Trophoblast cell (in vitro differentiated cells and primary cell): ENCODE results near the gene PADI3.

Source experiments
- DNase-seq, 2 donors: peaks; one replicate each; pipeline ENCODE4 v3.0.0-alpha.2; 2016
- H2AFZ ChIP-seq: 2 replicates; pipeline ENCODE4 v1.6.1; 2013; ENCODE audit warnings: low read length, moderate library complexity, mild to moderate bottlenecking; ENCODE audit not compliant: insufficient read depth, poor library complexity
- H2AK5ac ChIP-seq: 2 replicates; pipeline ENCODE4 v1.6.1; 2013; ENCODE audit warnings: mild to moderate bottlenecking, low read length
- H2BK120ac ChIP-seq: 2 replicates; pipeline ENCODE4 v1.6.1; 2013; ENCODE audit warnings: low read length, mild to moderate bottlenecking, moderate library complexity; ENCODE audit not compliant: insufficient read depth, poor library complexity
- H2BK12ac ChIP-seq: 2 replicates; pipeline ENCODE4 v1.6.1; 2013; ENCODE audit warnings: mild to moderate bottlenecking, low read length, moderate library complexity
- H2BK5ac ChIP-seq: 2 replicates; pipeline ENCODE4 v1.6.1; 2013; ENCODE audit warnings: low read length, low read depth, moderate library complexity, mild to moderate bottlenecking; ENCODE audit not compliant: poor library complexity
- H3K14ac ChIP-seq: 2 replicates; pipeline ENCODE4 v1.6.1; 2013; ENCODE audit warnings: mild to moderate bottlenecking, low read length
- H3K18ac ChIP-seq: 2 replicates; pipeline ENCODE4 v1.6.1; 2013; ENCODE audit warnings: mild to moderate bottlenecking, low read length
- H3K23ac ChIP-seq: 2 replicates; pipeline ENCODE4 v1.6.1; 2013; ENCODE audit warnings: low read length
- H3K27ac ChIP-seq: 2 replicates; pipeline ENCODE4 v1.5.1; 2013; ENCODE audit warnings: low read depth, mild to moderate bottlenecking, inconsistent platforms, low read length, moderate library complexity
- H3K27me3 ChIP-seq: 2 replicates; pipeline ENCODE4 v1.6.1; 2013; ENCODE audit warnings: inconsistent platforms, mild to moderate bottlenecking, low read length, moderate library complexity; ENCODE audit not compliant: insufficient read depth
- H3K36me3 ChIP-seq, 2 experiments: 1 replicate in 1 of 2; 2 replicates in 1 of 2; pipeline ENCODE4 v1.6.1; 2013; ENCODE audit warnings: low read length in 2 of 2, mild to moderate bottlenecking in 2 of 2, moderate library complexity in 1 of 2; ENCODE audit not compliant: insufficient read depth in 2 of 2, control insufficient read depth in 1 of 2
- H3K4ac ChIP-seq: 2 replicates; pipeline ENCODE4 v1.6.1; 2013; ENCODE audit warnings: low read depth, mild to moderate bottlenecking, low read length, moderate library complexity
- H3K4me1 ChIP-seq, 2 experiments: 1 replicate in 1 of 2; 2 replicates in 1 of 2; pipeline ENCODE4 v1.6.1; 2013; ENCODE audit warnings: low read length in 2 of 2, mild to moderate bottlenecking in 2 of 2, moderate library complexity in 1 of 2; ENCODE audit not compliant: insufficient read depth in 2 of 2, control insufficient read depth in 1 of 2
- H3K4me2 ChIP-seq: 2 replicates; pipeline ENCODE4 v1.6.1; 2013; ENCODE audit warnings: inconsistent platforms, mild to moderate bottlenecking, low read length, moderate library complexity
- H3K4me3 ChIP-seq: 2 replicates; pipeline ENCODE4 v1.5.1; 2013; ENCODE audit warnings: mild to moderate bottlenecking, low read depth, low read length, inconsistent platforms
- H3K79me1 ChIP-seq: one replicate; pipeline ENCODE4 v1.6.1; 2013; ENCODE audit warnings: low read length
- H3K79me2 ChIP-seq: 2 replicates; pipeline ENCODE4 v1.6.1; 2013; ENCODE audit warnings: low read length, mild to moderate bottlenecking; ENCODE audit not compliant: control insufficient read depth, insufficient read depth, poor library complexity
- H3K9ac ChIP-seq: 2 replicates; pipeline ENCODE4 v1.6.1; 2013; ENCODE audit warnings: mild to moderate bottlenecking, low read length
- H3K9me3 ChIP-seq: 2 replicates; pipeline ENCODE4 v1.6.1; 2013; ENCODE audit warnings: low read depth, mild to moderate bottlenecking, control low read depth, inconsistent platforms, low read length; ENCODE audit not compliant: insufficient read depth
- H4K12ac ChIP-seq: 2 replicates; pipeline ENCODE4 v1.6.1; 2013; ENCODE audit warnings: low read depth, mild to moderate bottlenecking, low read length, moderate library complexity
- H4K8ac ChIP-seq: 2 replicates; pipeline ENCODE4 v1.6.1; 2013; ENCODE audit warnings: low read depth, mild to moderate bottlenecking, low read length, moderate library complexity
- H4K91ac ChIP-seq: one replicate; pipeline ENCODE4 v1.6.1; 2013; ENCODE audit warnings: low read depth, mild to moderate bottlenecking, low read length, moderate library complexity
- WGBS: extraction: QIAGEN DNeasy Blood & Tissue Kit; methylation state at CpG from one replicate; pipeline ENCODE4 v1.1.7; 2013; ENCODE audit warnings: missing lambda C conversion rate; ENCODE audit not compliant: insufficient read length, insufficient coverage; ENCODE audit errors: extremely low coverage; 5-methylcytosine and 5-hydroxymethylcytosine counted together

PADI3 gene

DNA sequence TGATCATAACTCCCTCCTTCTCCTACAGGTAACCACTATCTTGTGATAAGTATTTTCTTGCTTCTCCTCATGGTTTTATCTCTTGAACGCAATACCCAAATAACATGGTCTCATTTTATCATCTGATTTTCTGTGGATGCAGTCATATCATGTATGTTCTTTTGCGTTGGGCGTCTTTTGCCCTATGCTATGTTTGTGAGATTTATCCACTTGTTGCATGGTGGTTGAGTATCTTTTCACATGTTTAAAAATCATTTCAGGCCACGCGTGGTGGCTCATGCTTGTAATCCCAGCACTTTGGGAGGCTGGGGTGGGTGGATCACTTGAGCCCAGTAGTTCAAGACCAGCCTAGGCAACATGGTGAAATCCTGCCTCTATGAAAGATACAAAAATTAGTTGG lies 15.6 kb downstream of the PADI3 start:
- Histone ChIP-seq H2BK120ac (no peak overlapping the region), H2BK12ac (no peak overlapping the region), H3K14ac (no peak overlapping the region), H2AK5ac (no peak overlapping the region), H3K4me1 (peaks cover 0 to 4% of the 10 kb centered on the region in 2 experiments), H3K4ac (no peak overlapping the region), H3K27me3 (no peaks in the 10 kb centered on the region), H3K4me2 (no peak overlapping the region), H4K12ac (no peak overlapping the region), H2AFZ (no peak overlapping the region), H4K8ac (no peak overlapping the region), H3K27ac (no peak overlapping the region), H3K23ac (no peak overlapping the region), H3K79me2 (no peaks in the 10 kb centered on the region), H3K18ac (no peak overlapping the region), H3K9ac (no peak overlapping the region), H3K9me3 (no peaks in the 10 kb centered on the region), H2BK5ac (no peak overlapping the region), H3K79me1 (no peaks in the 10 kb centered on the region), H3K36me3 (no peaks in the 10 kb centered on the region), H4K91ac (no peak overlapping the region), H3K4me3 (no peak overlapping the region)
- no CpG with 5 or more reads among the region's 5 CpGs for WGBS
- no peak for DNase-seq

DNA sequence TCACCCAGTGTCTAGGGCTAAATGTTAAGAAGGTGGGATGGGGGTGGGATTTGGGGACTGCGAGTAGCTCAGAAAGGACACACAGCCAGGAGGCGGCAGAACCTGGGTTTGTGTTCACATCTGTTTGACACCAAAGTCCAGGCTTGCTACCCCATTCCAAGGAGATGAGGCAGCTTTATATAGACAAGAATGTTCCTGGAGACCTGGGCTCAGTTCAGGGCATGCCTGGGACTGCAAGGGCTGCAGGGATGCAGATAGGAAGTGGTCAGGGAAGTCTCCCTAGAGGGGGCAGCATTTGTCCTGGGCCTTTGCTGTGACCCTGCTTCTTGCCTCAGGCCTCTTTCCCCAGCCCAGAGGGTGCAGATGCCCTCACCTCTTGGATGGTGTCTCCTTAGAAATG lies 16.3 kb downstream of the PADI3 start:
- Histone ChIP-seq H3K27ac (no peak overlapping the region), H2BK5ac (no peak overlapping the region)
- whole genome bisulfite sequencing, result no CpG with 5 or more reads among the region's 2 CpGs

DNA sequence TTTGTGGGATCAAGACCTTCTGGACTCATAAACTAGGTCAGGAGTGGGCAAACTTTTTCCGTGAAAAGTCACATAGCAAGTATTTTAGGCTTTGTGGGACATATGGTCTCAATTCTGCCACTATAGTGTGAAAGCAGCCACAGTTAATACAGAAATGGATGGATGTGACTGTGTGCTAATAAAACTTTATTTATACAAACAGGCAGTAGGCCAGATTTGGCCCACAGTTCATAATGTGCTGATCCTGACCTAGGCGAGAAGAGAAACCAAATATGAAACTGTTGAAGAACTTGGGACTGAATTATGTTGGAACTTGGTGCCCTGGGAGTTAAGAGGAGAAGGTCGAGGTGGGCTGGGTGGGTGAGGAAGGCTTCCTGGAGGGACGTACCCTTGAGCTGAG lies 17.1 kb downstream of the PADI3 start:
- peaks cover 0 to 4% of the 10 kb centered on the region in 2 experiments for H3K4me1 ChIP-seq
- no peak overlapping the region for H3K14ac ChIP-seq
- H3K27ac ChIP-seq, result no peak overlapping the region
- no peak overlapping the region for H4K8ac ChIP-seq
- H3K4ac ChIP-seq, result no peak overlapping the region
- H3K79me1 ChIP-seq, result no peaks in the 10 kb centered on the region
- no peak overlapping the region for H3K9ac ChIP-seq
- DNase-seq, result no peak
- no peak overlapping the region for H3K23ac ChIP-seq
- H2BK12ac ChIP-seq, result no peak overlapping the region
- H3K27me3 ChIP-seq, result no peaks in the 10 kb centered on the region
- no peaks in the 10 kb centered on the region for H3K9me3 ChIP-seq
- H3K79me2 ChIP-seq, result no peaks in the 10 kb centered on the region
- H2AFZ ChIP-seq, result no peak overlapping the region
- no CpG with 5 or more reads among the region's 4 CpGs for WGBS
- H4K12ac ChIP-seq, result no peak overlapping the region
- H4K91ac ChIP-seq, result no peak overlapping the region
- H2BK5ac ChIP-seq, result no peak overlapping the region
- no peaks in the 10 kb centered on the region for H3K36me3 ChIP-seq
- H2AK5ac ChIP-seq, result no peak overlapping the region
- no peak overlapping the region for H2BK120ac ChIP-seq
- no peak overlapping the region for H3K4me3 ChIP-seq
- H3K18ac ChIP-seq, result no peak overlapping the region
- H3K4me2 ChIP-seq, result no peak overlapping the region

More for the DNA sequence above, 16.3 kb downstream of the PADI3 start:
- no peak overlapping the region for H3K4me3 ChIP-seq
- no peak overlapping the region for H2BK120ac ChIP-seq
- H4K12ac ChIP-seq, result no peak overlapping the region
- no peak overlapping the region for H3K18ac ChIP-seq
- H4K8ac ChIP-seq, result no peak overlapping the region
- no peak overlapping the region for H3K9ac ChIP-seq
- no peak overlapping the region for H4K91ac ChIP-seq
- H3K9me3 ChIP-seq, result no peaks in the 10 kb centered on the region
- no peak overlapping the region for H3K4me2 ChIP-seq
- no peaks in the 10 kb centered on the region for H3K79me1 ChIP-seq
- H2BK12ac ChIP-seq, result no peak overlapping the region
- no peak overlapping the region for H3K23ac ChIP-seq
- peaks cover 0 to 4% of the 10 kb centered on the region in 2 experiments for H3K4me1 ChIP-seq
- no peaks in the 10 kb centered on the region for H3K36me3 ChIP-seq
- H3K14ac ChIP-seq, result no peak overlapping the region
- no peak overlapping the region for H2AK5ac ChIP-seq
- no peak overlapping the region for H2AFZ ChIP-seq
- H3K79me2 ChIP-seq, result no peaks in the 10 kb centered on the region
- H3K4ac ChIP-seq, result no peak overlapping the region
- DNase-seq, result no peak
- H3K27me3 ChIP-seq, result no peaks in the 10 kb centered on the region

DNA sequence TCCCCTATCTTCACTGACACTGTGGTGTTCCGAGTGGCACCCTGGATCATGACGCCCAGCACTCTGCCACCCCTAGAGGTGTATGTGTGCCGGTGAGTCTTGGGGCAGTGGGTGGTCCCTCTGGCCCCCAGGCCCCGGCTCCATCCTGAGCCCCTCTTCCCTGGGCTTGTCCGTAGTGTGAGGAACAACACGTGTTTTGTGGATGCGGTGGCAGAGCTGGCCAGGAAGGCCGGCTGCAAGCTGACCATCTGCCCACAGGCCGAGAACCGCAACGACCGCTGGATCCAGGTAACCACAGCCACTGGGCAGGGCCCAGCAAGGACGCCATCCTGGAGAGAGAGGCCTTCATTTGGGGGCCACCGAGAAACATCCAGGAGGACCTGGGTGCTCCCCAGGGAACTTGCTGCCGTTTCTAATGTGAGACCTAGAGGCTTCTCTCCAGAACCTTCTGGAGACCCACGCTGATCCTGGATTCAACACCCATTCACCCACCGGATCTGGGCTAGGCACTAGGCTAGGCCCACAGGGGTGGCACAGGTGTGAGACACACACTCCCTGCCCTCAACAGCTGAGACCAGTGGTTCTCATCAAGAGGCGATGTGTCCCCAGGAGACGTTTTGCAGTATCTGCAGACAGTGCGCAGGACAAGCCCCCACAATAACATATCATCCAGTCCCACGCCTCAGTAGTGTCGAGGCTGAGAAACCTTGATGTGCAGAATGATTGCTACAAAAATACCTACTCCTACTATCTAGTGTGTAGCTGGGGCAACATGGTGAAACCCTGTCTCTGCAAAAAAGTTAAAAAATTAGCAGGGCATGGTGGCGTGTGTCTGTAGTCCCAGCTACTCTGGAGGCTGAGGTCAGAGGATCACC lies 22.2 kb downstream of the PADI3 start:
- H3K14ac ChIP-seq, result no peak overlapping the region
- H3K36me3 ChIP-seq, result no peaks in the 10 kb centered on the region
- WGBS, result no CpG with 5 or more reads among the region's 23 CpGs

More for the DNA sequence above, 22.2 kb downstream of the PADI3 start:
- no peak overlapping the region for H3K4me3 ChIP-seq
- no peak overlapping the region for H4K8ac ChIP-seq
- H3K4me1 ChIP-seq, result no peaks in the 10 kb centered on the region
- no peak overlapping the region for H2AK5ac ChIP-seq
- H3K79me1 ChIP-seq, result no peaks in the 10 kb centered on the region
- no peak overlapping the region for H2BK120ac ChIP-seq
- no peak overlapping the region for H3K4ac ChIP-seq
- no peak for DNase-seq
- no peak overlapping the region for H3K4me2 ChIP-seq
- H2BK5ac ChIP-seq, result no peak overlapping the region
- no peaks in the 10 kb centered on the region for H3K27me3 ChIP-seq
- H3K79me2 ChIP-seq, result no peaks in the 10 kb centered on the region
- H3K27ac ChIP-seq, result no peak overlapping the region
- H3K9ac ChIP-seq, result no peak overlapping the region
- H3K9me3 ChIP-seq, result no peaks in the 10 kb centered on the region
- H3K23ac ChIP-seq, result no peak overlapping the region
- H3K18ac ChIP-seq, result no peak overlapping the region
- no peak overlapping the region for H4K91ac ChIP-seq
- no peak overlapping the region for H2AFZ ChIP-seq
- H4K12ac ChIP-seq, result no peak overlapping the region
- no peak overlapping the region for H2BK12ac ChIP-seq
